GM12874 (cell line): Measurements from ENCODE around the gene CTNNA3.

Source experiments
- CTCF ChIP-seq: IDR thresholded peaks from 2 replicates; pipeline ENCODE4 v1.5.1; 2011; ENCODE audit warnings: low read depth, mild to moderate bottlenecking, control low read depth, low read length, moderate library complexity; ENCODE audit not compliant: insufficient read depth

The CTNNA3 gene

GRCh38 chr10:67696029-67696428, at the start of gene CTNNA3:
Gene CTNNA3 (minus strand): TSS chr10:67696195.
- TF ChIP-seq CTCF, result no peak

GRCh38 chr10:67735430-67735829, 39.4 kb upstream of the CTNNA3 start:
- TF ChIP-seq CTCF, result no peak

GRCh38 chr10:67733511-67733910, 37.5 kb upstream of the CTNNA3 start:
- TF ChIP-seq CTCF, result no peak

DNA sequence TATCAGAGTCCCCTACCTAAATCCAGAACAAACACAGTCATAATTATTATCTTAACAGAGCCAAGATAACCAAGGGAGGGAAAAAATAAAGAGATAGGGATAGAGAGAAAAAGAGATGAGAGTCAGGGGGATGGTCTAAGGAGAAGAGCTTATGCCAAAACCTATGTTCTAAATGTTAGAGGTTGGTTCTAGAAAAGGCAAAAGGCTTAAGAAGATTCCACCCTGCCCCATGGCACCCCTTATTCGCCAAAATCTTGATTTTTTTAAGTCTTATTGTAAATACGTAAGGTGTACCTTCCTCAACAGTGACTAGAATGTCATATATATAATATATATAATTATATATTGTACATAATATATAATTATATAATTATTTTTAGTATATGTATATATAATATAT, 29.6 kb upstream of the CTNNA3 start:
- no peak for TF ChIP-seq CTCF

DNA sequence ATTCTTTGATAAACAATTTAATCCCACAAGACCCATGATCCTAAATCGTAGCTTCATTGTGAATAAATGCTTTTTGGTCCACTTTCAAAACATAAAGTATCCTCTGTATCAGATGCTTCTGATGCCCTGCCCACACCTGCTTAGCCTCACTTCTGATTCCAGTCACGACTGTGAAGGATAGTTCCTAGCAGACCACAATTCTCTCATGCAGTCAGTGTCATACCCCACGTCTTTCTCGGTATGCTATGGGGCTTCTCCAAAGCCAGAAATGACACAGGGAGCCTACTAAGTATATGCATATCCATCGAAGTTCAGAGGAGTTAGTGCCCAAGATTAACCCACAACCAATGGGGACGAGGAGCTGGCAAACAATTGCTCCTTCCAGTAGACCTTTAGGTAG, 27.6 kb upstream of the CTNNA3 start:
- TF ChIP-seq CTCF, result no peak

DNA sequence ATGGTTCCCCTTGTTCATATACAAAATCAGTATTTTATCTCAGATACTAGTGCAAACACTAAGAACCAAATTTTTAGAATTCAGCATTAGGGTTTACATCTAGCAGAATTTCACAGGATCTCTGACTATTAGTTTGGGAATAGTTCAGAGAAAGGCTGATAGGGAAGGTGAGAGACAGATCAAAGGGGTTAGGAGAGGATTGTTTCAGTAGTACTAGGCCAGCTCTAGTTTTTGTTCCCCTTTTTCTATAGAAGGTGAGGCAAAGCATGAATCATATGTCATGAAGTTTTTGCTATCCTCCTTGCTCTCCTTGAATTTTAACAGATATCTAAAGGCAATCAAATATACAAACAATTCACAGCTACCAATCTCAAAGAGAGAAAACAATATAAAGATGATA, 26.1 kb upstream of the CTNNA3 start:
- TF ChIP-seq CTCF, result no peak

DNA sequence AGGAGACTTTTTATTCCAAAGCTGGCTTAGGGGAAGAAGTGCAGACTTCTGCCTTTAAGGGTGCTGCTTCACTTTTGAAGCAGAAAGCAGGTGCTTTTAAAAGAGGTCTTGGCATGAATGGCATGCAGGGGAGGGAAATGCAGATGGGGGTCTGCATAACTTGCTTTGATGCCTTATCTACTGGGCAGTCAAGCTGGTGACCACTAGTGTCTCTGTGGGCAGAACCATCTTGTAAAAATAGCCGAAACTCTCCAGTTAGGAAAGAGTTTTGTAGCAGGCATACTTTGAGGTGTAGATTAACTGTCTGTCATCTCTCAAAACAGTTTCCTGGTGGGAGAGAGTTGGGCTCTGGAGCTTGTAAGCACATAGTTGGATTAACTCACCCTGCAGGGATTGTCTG, 9.9 kb upstream of the CTNNA3 start:
- TF ChIP-seq CTCF, result no peak

DNA sequence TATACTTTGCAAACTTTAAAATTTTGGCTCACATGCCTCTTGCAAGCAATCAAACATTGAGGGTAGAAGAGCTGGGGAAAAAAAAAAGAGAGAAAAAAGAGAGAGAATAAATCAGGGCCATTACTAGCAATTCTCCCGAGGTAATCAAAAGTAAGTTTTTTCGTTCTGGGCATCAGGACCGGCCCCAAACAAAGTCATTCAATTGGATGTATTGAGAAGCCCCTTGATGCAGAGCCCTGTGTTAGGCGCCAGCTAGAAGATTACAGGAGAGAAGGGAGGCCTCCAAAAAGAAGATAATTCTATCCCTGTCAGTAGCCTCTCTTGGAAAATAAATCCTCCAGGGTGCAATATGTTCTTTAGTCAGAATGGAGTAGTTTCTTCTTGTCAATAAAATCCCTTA, 2.2 kb upstream of the CTNNA3 start:
- TF ChIP-seq CTCF, result no peak
